ENCODE results near the gene ETFA. TPM values are rescaled to one million over a fixed set of nuclear protein-coding genes. Genes with fewer than 3 reads are reported as not detected.

Gene ETFA
- total RNA-seq, 1 donor from 2014 or later: 117 TPM

GRCh38 chr15:76204109-76204845, 107.0 kb downstream of the ETFA start:
- Mint-ChIP-seq H3K36me3 (ENCODE audit: low read depth) (peaks cover 8% of the 10 kb centered on the region), H3K4me1 (ENCODE audit: low read depth) (peaks cover 22% of the 10 kb centered on the region)
- no peak for TF ChIP-seq CTCF (IDR thresholded peaks at IDR 0.05)

GRCh38 chr15:76203346-76204108, 107.7 kb downstream of the ETFA start:
- Mint-ChIP-seq H3K4me1 (ENCODE audit: low read depth) (peaks cover 30% of the 10 kb centered on the region), H3K9me3 (ENCODE audit: low read depth) (no peaks in the 10 kb centered on the region), H3K27ac (ENCODE audit: unreplicated experiment) (no peak overlapping the region), H3K36me3 (ENCODE audit: low read depth) (peaks cover 8% of the 10 kb centered on the region), H3K27me3 (ENCODE audit: low read depth) (no peaks in the 10 kb centered on the region), H3K4me3 (ENCODE audit: unreplicated experiment) (no peak overlapping the region)
- TF ChIP-seq CTCF (IDR thresholded peaks at IDR 0.05): no peak
- no peak for DNase-seq (ENCODE audit: low spot score)

More at GRCh38 chr15:76204109-76204845, 107.0 kb downstream of the ETFA start:
- Mint-ChIP-seq H3K9me3 (ENCODE audit: low read depth) (no peaks in the 10 kb centered on the region), H3K27ac (ENCODE audit: unreplicated experiment) (no peak overlapping the region), H3K27me3 (ENCODE audit: low read depth) (no peaks in the 10 kb centered on the region), H3K4me3 (ENCODE audit: unreplicated experiment) (no peak overlapping the region)
- DNase-seq (ENCODE audit: low spot score): no peak

GRCh38 chr15:76201536-76202255, 109.6 kb downstream of the ETFA start:
- Mint-ChIP-seq H3K4me3 (ENCODE audit: unreplicated experiment) (no peak overlapping the region), H3K4me1 (ENCODE audit: low read depth) (peaks cover 39% of the 10 kb centered on the region), H3K27ac (ENCODE audit: unreplicated experiment) (no peak overlapping the region), H3K27me3 (ENCODE audit: low read depth) (no peaks in the 10 kb centered on the region), H3K9me3 (ENCODE audit: low read depth) (no peaks in the 10 kb centered on the region), H3K36me3 (ENCODE audit: low read depth) (peaks cover 2% of the 10 kb centered on the region)
- no peak for TF ChIP-seq CTCF (IDR thresholded peaks at IDR 0.05)
- no peak for DNase-seq (ENCODE audit: low spot score)

- no peak for DNase-seq (ENCODE audit: low spot score)
- Mint-ChIP-seq H3K4me1 (ENCODE audit: low read depth) (peaks cover 46% of the 10 kb centered on the region), H3K9me3 (ENCODE audit: low read depth) (no peaks in the 10 kb centered on the region), H3K4me3 (ENCODE audit: unreplicated experiment) (no peak overlapping the region), H3K36me3 (ENCODE audit: low read depth) (peaks cover under 1% of the 10 kb centered on the region), H3K27me3 (ENCODE audit: low read depth) (no peaks in the 10 kb centered on the region), H3K27ac (ENCODE audit: unreplicated experiment) (no peak overlapping the region)
- TF ChIP-seq CTCF (IDR thresholded peaks at IDR 0.05): no peak
Measured at GRCh38 chr15:76200641-76201105, 110.6 kb downstream of the ETFA start.

- H3K36me3 Mint-ChIP-seq (ENCODE audit: low read depth): no peaks in the 10 kb centered on the region
- no peak overlapping the region for H3K4me3 Mint-ChIP-seq (ENCODE audit: unreplicated experiment)
- H3K27me3 Mint-ChIP-seq (ENCODE audit: low read depth): no peaks in the 10 kb centered on the region
- H3K27ac Mint-ChIP-seq (ENCODE audit: unreplicated experiment): peak overlapping the region; percentile 51
- peaks cover 46% of the 10 kb centered on the region for H3K4me1 Mint-ChIP-seq (ENCODE audit: low read depth)
- DNase-seq (ENCODE audit: low spot score): no peak
- no peak for TF ChIP-seq CTCF (IDR thresholded peaks at IDR 0.05)
- H3K9me3 Mint-ChIP-seq (ENCODE audit: low read depth): no peaks in the 10 kb centered on the region
Measured at GRCh38 chr15:76200083-76200465, 111.2 kb downstream of the ETFA start.

All from chondrocyte (in vitro differentiated cells).